Measurements from ENCODE around the gene F5.

Gene F5

DNA sequence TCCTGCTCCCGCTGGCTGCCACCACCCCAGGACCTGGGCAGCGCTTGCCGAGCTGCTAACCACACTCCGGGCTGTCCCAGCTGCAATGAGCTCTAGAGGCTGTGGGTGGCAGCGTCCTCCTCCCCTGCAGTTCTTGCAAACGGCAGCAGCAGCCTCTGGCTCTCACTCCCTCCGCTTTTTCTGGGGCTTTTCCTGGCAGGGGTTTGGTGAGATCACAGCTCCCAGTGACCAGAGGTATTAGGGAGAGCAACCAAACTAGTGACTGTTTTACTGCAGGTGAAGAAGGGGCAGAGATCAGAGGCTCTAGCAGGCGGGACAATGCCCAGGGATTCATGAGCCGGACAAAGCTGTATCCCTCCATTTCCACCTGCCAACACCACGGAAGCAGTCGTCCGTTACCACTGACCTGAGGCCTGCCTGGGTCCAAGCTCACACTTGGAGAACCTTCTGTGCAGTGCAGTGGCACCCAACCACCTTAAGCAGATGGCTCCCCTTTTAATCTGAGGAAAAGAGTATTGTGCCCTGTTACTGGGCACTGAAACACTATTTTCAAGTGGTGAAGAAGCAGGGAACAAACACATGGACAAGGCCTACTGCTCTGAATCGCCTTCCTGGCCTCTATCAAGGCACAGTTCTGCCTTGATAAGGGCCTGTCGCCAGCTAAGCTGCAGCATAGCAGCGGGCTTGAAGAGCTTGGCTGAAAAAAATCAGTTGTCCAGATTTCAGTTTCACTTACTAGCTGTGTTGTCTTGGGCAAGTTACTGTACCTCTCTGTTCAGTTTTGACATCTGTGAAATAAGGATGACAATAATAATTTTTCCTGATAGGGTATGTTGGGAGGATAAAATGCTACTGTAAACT, at the start of gene F5:
TSS of gene F5 (minus strand) at position 87 of the 861 bp plus-strand sequence. CDS start 95 bp downstream, outside the sequence.
- peak; percentile 75 for DNase-seq

DNA sequence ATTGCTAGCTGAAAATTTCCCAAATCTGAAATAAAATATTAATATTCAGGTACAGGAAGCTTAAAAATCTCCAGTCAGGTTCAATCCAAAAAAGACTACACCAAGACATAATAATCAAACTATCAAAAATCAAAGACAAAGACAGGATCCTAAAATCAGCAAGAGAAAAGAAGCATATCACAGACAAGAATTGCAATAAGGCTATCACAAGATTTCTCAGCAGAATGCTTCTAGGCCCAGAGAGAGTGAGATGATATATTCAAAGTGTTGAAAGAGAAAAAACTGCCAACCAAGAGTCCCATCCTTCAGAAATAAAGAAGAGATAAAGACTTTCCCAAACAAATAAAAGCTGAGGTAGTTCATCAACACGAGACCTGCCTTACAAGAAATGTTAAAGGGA, 48.6 kb upstream of the F5 start:
- DNase-seq: no peak

DNA sequence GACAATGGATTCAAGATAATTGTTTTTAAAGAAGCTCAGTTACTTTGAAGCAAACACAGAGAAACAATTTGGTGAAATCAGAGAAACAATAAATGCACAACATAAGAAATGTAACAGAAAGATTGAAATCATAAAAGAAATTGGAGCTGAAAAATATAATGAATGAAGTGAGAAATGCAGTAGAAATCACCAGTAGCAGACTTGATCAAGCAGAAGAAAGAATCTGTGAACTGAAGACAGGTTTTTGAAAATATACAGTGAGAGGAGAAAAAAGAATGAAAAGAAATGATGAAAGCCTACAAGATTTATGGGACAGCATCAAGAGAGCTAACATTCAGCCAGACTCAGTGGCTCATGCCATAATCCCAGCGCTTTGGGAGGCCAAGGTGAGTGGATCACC, 47.9 kb upstream of the F5 start:
- no peak for DNase-seq

DNA sequence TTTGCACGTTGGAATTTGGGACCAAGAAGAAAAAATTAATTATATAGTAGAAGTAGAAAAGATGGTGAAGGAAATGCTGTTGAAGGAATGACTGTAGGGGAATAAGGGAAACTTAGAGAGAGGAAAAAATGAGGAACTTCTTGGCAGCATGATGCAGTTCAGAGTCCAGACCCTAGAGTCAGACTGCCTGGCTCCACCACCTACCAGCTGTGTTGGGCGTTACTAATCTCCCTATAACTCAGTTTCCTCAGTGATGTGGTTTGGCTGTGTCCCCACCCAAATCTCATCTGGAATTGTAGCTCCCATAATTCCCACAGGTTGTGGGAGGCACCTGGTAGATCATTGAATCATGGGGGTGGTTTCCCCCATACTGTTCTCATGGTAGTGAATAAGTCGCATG, 45.0 kb upstream of the F5 start:
- DNase-seq: no peak

DNA sequence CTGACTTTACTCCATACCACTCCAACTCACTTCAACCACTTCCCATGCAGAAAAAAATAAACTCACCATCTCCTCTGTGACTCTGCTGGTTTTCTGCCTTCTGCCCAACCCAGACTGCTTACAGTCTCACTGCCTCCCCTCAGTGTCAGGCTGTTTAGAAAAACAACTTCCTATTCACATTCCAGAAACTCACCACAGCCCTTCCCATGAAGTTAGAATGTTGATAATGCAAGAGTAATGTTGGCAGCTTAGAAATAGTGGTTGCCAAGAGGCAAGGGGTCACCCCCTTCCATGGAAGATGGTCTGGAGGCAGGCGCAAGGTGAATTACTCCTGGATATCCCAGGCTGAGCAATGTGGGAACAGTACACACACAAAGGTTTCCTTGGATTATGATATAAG, 43.7 kb upstream of the F5 start, which contains the start of gene SELP:
TSS of gene SELP (minus strand) at position 119 of the 400 bp plus-strand sequence. CDS start at position 69, 50 bp downstream.
- DNase-seq: no peak

DNA sequence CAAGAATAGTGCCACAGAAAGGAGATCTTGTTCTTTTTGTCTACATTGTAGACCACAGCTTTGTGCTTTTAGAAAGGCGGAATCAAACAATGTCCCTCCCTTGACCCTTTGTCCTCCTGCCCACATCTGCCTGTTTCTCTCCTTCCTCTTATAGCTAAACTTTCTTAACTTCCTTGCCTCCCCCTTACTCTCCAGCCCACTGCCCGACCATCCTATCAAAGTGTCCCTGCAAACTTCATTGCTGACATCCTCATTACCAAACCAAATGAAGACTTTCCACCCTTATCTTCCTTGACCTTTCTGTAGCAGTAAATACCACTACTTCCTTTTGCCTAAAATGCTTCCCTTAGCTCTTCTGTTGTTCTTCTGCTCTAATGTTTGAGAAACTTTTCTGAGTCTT, 38.6 kb upstream of the F5 start:
- DNase-seq: no peak

GRCh38 chr1:169624122-169624521, 37.8 kb upstream of the F5 start:
- no peak for DNase-seq

DNA sequence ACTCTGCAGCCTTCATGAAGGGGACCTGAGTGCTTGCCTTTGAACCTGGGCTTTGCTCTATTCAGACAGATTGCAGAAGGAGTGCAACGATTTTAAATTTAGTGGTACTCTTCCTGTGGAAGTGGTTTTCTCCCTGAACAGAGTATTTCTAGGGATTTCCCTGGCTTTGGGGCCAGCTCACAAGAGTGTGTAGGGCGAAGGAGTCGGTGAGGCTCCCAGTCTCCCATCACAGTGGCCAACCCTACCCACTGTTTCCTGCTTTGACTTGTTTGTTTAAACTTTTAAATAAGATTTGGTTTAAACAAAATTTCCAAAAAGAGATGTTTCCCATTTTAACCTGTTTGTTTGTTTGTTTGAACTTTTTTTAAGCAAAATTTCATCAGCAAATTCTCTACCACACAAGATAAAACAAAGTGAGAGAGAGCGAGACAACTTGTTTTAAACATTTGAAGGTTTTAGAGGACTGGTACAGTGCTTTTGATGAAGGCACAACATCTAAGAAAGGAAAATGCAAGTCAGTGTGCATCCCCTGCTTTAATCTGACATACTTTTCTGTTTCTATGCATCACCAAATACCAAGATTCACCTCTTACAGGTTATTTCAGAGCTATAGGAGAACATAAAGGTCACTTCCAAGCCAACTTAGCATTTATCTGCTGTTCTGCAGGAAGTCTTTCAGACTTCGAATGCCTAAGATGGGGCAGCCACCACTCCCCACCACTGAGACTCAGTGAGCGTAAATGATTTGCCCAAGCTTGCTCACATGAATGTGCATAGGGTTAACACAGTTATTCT, 37.0 kb upstream of the F5 start:
- no peak for DNase-seq

- no peak for DNase-seq
Measured at GRCh38 chr1:169620565-169620964, 34.3 kb upstream of the F5 start.

DNA sequence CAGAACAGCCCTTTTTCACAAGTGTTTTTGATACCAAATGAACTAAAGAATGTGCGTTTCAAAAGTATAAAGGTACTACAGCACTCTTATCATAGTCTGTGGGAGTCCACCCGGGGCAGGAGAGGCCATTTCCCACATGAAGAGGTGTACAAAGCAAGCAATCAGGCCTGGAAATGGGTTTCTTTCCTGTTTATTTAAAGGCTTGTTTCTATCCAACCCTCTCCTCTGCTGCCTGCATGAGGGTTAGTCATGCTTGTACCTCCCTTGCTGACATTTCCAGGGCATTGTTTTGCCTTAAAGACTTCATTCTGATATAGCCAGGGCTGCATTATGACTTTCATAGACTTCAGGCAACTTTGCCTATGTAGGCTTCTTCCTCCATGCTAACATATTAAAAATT, 32.1 kb upstream of the F5 start:
- DNase-seq: no peak

GRCh38 chr1:169615803-169616202, 29.5 kb upstream of the F5 start:
- DNase-seq: no peak

- DNase-seq: no peak
Measured at GRCh38 chr1:169610858-169611257, 24.6 kb upstream of the F5 start.

DNA sequence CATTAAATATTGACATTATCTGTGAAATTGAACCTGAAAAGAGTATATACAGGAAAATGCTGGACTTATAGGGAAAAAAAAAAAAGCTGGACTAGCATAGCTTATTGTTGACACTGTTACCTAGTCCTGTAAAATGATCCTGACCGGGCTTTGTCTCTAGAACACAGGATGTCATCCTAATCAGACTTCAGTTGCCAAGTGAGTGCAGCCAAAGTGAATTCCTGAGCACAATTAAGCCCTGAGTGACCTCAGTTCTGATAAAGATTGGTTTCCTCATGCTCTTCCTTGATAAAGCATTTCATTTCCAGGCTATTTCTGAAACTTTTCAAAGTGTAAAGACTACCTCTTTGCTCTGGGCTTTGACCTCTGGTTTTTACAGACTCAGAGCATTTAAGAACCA, 23.8 kb upstream of the F5 start:
- DNase-seq: no peak

DNA sequence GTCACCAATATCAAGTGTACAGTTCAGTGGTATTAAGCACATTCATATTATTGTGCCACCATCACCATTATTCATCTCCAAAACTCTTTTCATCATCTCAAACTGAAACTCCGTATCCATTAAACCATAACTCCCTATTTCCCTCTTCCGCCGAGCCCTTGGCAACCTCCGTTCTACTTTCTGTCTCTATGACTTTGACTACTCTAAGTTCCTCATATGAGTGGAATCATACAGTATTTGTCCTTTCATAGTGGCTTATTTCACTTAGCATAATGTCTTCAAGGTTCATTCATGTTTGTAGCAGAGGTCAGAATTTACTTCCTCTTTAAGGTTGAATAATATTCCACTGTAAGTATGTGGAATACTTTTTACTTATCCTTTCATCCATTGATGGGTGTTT, 21.9 kb upstream of the F5 start:
- no peak for DNase-seq

- DNase-seq: no peak
Measured at GRCh38 chr1:169604781-169605560, 18.7 kb upstream of the F5 start.

- no peak for DNase-seq
Measured at GRCh38 chr1:169601096-169601881, 15.0 kb upstream of the F5 start.

DNA sequence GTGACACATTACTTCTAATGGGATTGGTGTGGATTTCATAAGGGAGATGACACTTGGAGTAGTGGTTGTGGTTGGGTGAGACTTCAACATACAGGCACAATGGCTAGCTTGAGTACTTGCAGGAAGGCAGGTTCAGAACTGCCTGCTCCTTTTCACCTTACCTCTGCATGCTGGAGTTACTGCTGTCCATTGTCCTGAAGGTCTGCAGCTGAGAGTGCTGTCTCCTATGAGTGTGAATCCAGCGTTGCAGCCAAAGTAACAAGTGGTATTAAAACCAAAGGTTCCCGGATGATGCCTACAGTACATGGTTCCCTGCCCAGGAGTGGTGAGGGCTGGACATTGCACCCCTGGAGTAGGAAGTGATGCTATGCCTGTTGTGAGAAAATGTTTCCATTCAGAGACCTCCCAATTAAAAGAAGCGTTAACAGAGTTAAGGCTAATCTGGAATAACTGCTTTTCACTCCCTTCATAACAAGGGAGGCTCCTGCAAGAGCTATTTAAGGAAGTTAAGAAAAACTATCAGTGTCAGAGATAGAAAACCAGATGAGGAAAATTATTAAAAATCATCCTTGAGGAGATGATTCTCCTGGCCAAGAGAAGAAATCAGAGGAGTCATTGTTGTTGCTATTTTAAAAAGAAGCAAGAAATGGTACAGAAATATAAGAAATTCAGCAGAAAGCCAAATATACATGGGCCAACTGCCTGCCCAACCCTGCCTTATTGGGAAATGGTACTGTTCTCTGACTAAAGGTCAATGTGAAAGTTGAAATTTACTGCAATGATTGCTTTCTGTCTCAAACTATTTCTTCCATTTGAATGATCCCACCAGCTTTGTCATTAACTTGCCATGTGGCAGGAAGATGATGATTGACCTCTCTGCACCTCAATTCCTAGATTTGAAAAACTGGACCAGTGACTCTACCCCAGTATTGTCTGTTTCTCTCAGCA, 9.8 kb upstream of the F5 start:
- no peak for DNase-seq

DNA sequence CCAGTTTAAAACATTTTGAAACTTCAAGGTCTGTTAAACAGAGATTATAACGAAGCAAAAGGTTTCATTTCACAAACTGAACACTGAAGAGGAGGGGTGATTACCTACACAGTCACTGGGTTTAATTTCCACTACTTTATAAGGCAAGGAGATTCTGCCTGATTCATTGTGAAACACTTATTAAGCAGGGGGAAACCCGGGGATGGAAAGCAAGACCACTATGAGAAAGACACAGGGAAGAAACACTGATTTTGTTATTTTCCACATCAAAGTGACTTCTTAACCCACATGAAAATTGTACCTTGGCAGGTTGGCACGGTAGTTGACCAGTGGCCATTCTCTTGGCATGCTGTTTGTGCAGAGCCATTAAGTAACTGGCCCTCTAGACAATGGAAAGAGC, 8.1 kb upstream of the F5 start:
- no peak for DNase-seq

- DNase-seq: no peak
Measured at GRCh38 chr1:169590932-169591331, 4.7 kb upstream of the F5 start.

GRCh38 chr1:169588785-169589485, 2.7 kb upstream of the F5 start:
- no peak for DNase-seq

GRCh38 chr1:169588112-169588511, 1.8 kb upstream of the F5 start:
- DNase-seq: no peak
